ENCODE results near the gene RASGRP3. TPM values are rescaled to one million over a fixed set of nuclear protein-coding genes. Genes with fewer than 3 reads are reported as not detected.

RASGRP3 gene
- total RNA-seq, 4 donors from 2014 or later, result 2.6 to 42.7 (median 8.6) TPM

GRCh38 chr2:33586766-33587165 is 110.3 kb downstream of the RASGRP3 start:
- no peak for DNase-seq
- intact Hi-C loops (cut with DNase I; ENCODE audit: low total_unique reads), result loop anchor here (10.0 kb wide), 1 partner anchor 552 kb away; no protein-coding TSS in a partner anchor
- H3K27ac ChIP-seq, result peak overlapping the region in 1 of 2 donors; percentile 19
- TF ChIP-seq POLR2A (IDR thresholded peaks at IDR 0.05), result no peak
- no peak for TF ChIP-seq CTCF (IDR thresholded peaks at IDR 0.05)
- H3K4me3 ChIP-seq, result no peak overlapping the region
- H3K36me3 ChIP-seq, result no peaks in the 10 kb centered on the region
- H3K4me1 ChIP-seq, result no peaks in the 10 kb centered on the region
- H3K9me3 ChIP-seq, result no peaks in the 10 kb centered on the region
- H3K27me3 ChIP-seq, result no peaks in the 10 kb centered on the region

- Histone ChIP-seq H3K27me3 (no peaks in the 10 kb centered on the region), H3K27ac (no peak overlapping the region), H3K9me3 (no peaks in the 10 kb centered on the region), H3K4me1 (no peaks in the 10 kb centered on the region), H3K4me3 (no peak overlapping the region), H3K36me3 (no peaks in the 10 kb centered on the region)
- DNase-seq, result no peak
- intact Hi-C loops (cut with DNase I; ENCODE audit: low total_unique reads), result loop anchor here (10.0 kb wide), 1 partner anchor 553 kb away; no protein-coding TSS in a partner anchor
- no peak for TF ChIP-seq CTCF (IDR thresholded peaks at IDR 0.05)
- no peak for TF ChIP-seq POLR2A (IDR thresholded peaks at IDR 0.05)
Observed at GRCh38 chr2:33588232-33588631, 111.8 kb downstream of the RASGRP3 start.

GRCh38 chr2:33589444-33589843 is 113.0 kb downstream of the RASGRP3 start:
- DNase-seq, result no peak
- intact Hi-C loops (cut with DNase I; ENCODE audit: low total_unique reads), result loop anchor here (10.0 kb wide), 1 partner anchor 555 kb away; no protein-coding TSS in a partner anchor
- Histone ChIP-seq H3K36me3 (no peaks in the 10 kb centered on the region), H3K4me3 (no peak overlapping the region), H3K27ac (peak overlapping the region; percentile 40 to 47), H3K9me3 (no peaks in the 10 kb centered on the region), H3K4me1 (no peaks in the 10 kb centered on the region), H3K27me3 (no peaks in the 10 kb centered on the region)
- TF ChIP-seq CTCF (IDR thresholded peaks at IDR 0.05) (no peak), POLR2A (IDR thresholded peaks at IDR 0.05) (no peak)

- Histone ChIP-seq H3K9me3 (no peaks in the 10 kb centered on the region), H3K27ac (no peak overlapping the region), H3K4me1 (peaks cover 0 to 3% of the 10 kb centered on the region in 2 donors), H3K27me3 (no peaks in the 10 kb centered on the region), H3K4me3 (no peak overlapping the region), H3K36me3 (no peaks in the 10 kb centered on the region)
- no peak for TF ChIP-seq POLR2A (IDR thresholded peaks at IDR 0.05)
- no peak for DNase-seq
- intact Hi-C loops (cut with DNase I; ENCODE audit: low total_unique reads), result no loop called here
Observed at GRCh38 chr2:33595385-33595784, 118.9 kb downstream of the RASGRP3 start.

- Histone ChIP-seq H3K9me3 (no peaks in the 10 kb centered on the region), H3K27me3 (no peaks in the 10 kb centered on the region), H3K4me3 (no peak overlapping the region), H3K36me3 (no peaks in the 10 kb centered on the region), H3K27ac (no peak overlapping the region), H3K4me1 (peaks cover 0 to 3% of the 10 kb centered on the region in 2 donors)
- TF ChIP-seq CTCF (IDR thresholded peaks at IDR 0.05) (no peak), POLR2A (IDR thresholded peaks at IDR 0.05) (no peak)
- DNase-seq, result no peak
- intact Hi-C loops (cut with DNase I; ENCODE audit: low total_unique reads), result no loop called here
Observed at GRCh38 chr2:33597026-33597425, 120.6 kb downstream of the RASGRP3 start.

Measured in uterus (tissue), 4 donors.